ENCODE data around the gene RGCC. TPM values are rescaled to one million over a fixed set of nuclear protein-coding genes. Genes with fewer than 3 reads are reported as not detected.
A peak's percentile ranks its signal among the peaks of the same experiment; 100 is the strongest.

The RGCC gene
- total RNA-seq, 1 donor from 2014 or later: 0.77 TPM

DNA sequence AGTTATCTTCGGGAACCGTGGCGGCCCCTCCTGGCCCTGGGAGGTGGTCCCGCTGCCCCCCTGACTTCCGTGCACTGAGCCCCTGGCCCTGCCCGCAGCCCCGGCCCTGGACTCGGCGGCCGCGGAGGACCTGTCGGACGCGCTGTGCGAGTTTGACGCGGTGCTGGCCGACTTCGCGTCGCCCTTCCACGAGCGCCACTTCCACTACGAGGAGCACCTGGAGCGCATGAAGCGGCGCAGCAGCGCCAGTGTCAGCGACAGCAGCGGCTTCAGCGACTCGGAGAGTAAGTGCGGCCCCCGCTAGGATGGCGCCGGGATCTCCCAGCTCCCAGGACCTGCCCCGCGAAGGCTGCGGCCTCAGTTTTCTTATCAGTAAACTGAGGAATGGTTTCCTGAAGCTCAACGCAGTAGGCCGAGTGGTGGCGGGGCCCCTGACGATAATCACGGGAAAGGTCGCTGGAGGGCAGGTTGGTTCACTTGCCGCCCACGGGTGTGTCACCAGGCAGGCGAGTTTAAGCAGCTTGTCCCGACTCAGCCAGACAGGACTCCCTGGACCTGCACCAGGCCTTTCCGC, 924 bp downstream of the RGCC start:
- DNase-seq (ENCODE audit: low spot score): peak; percentile 16
- Mint-ChIP-seq H3K9me3 (ENCODE audit: unreplicated experiment) (no peaks in the 10 kb centered on the region), H3K4me1 (ENCODE audit: unreplicated experiment) (peaks cover 2% of the 10 kb centered on the region), H3K4me3 (ENCODE audit: unreplicated experiment) (no peak overlapping the region), H3K27me3 (ENCODE audit: unreplicated experiment) (peaks cover 11% of the 10 kb centered on the region), H3K36me3 (ENCODE audit: low read depth, unreplicated experiment) (no peaks in the 10 kb centered on the region), H3K27ac (ENCODE audit: unreplicated experiment) (no peak overlapping the region)
- TF ChIP-seq, protein P1, sequence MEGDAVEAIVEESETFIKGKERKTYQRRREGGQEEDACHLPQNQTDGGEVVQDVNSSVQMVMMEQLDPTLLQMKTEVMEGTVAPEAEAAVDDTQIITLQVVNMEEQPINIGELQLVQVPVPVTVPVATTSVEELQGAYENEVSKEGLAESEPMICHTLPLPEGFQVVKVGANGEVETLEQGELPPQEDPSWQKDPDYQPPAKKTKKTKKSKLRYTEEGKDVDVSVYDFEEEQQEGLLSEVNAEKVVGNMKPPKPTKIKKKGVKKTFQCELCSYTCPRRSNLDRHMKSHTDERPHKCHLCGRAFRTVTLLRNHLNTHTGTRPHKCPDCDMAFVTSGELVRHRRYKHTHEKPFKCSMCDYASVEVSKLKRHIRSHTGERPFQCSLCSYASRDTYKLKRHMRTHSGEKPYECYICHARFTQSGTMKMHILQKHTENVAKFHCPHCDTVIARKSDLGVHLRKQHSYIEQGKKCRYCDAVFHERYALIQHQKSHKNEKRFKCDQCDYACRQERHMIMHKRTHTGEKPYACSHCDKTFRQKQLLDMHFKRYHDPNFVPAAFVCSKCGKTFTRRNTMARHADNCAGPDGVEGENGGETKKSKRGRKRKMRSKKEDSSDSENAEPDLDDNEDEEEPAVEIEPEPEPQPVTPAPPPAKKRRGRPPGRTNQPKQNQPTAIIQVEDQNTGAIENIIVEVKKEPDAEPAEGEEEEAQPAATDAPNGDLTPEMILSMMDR (IDR thresholded peaks at IDR 0.05; ENCODE audit: unreplicated experiment): no peak

DNA sequence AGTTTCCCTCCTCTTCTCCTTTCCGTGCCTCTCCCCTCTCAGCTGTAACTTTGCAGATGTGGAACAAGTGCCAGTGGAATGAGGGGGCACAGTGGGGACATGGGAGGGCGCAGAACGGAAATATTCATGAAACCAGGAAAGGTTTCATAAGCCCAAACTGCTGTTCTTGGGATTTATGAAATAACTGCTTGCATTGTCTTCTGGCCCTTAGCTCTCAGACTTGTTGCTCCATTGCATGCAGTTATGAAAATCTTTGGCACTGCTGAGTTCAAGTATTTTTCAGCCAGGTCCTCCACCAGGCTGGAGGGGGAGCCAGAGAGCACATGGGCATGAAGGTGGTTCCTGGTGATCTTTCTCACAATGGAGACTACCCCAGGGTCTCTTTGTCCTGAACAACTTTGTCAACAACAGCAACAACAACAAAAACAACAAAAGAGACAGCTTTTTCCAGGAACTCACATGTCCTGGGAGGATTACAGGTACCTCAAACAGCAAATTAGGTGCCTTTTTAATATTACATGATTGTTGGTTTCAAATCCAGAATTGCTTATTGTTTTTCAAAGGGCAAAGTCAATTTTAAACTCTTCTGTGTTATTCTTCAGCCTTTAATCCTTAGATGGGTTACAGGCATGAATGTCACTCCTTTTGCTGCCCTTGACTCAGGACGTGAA, 1.5 kb downstream of the RGCC start:
- no peaks in the 10 kb centered on the region for H3K36me3 Mint-ChIP-seq (ENCODE audit: low read depth, unreplicated experiment)
- TF ChIP-seq, protein P1 (IDR thresholded peaks at IDR 0.05; ENCODE audit: unreplicated experiment): peak; percentile 59
- no peak overlapping the region for H3K27ac Mint-ChIP-seq (ENCODE audit: unreplicated experiment)
- H3K4me3 Mint-ChIP-seq (ENCODE audit: unreplicated experiment): no peak overlapping the region
- peaks cover 4% of the 10 kb centered on the region for H3K4me1 Mint-ChIP-seq (ENCODE audit: unreplicated experiment)
- H3K27me3 Mint-ChIP-seq (ENCODE audit: unreplicated experiment): peaks cover 11% of the 10 kb centered on the region
- H3K9me3 Mint-ChIP-seq (ENCODE audit: unreplicated experiment): no peaks in the 10 kb centered on the region
- DNase-seq (ENCODE audit: low spot score): peak; percentile 27

GRCh38 chr13:41459432-41460073, 2.2 kb downstream of the RGCC start:
- Mint-ChIP-seq H3K36me3 (ENCODE audit: low read depth, unreplicated experiment) (no peaks in the 10 kb centered on the region), H3K4me1 (ENCODE audit: unreplicated experiment) (peaks cover 6% of the 10 kb centered on the region), H3K4me3 (ENCODE audit: unreplicated experiment) (peak overlapping the region; percentile 77), H3K27me3 (ENCODE audit: unreplicated experiment) (peaks cover 11% of the 10 kb centered on the region), H3K27ac (ENCODE audit: unreplicated experiment) (no peak overlapping the region), H3K9me3 (ENCODE audit: unreplicated experiment) (no peaks in the 10 kb centered on the region)
- TF ChIP-seq, protein P1 (IDR thresholded peaks at IDR 0.05; ENCODE audit: unreplicated experiment): no peak
- DNase-seq (ENCODE audit: low spot score): no peak

DNA sequence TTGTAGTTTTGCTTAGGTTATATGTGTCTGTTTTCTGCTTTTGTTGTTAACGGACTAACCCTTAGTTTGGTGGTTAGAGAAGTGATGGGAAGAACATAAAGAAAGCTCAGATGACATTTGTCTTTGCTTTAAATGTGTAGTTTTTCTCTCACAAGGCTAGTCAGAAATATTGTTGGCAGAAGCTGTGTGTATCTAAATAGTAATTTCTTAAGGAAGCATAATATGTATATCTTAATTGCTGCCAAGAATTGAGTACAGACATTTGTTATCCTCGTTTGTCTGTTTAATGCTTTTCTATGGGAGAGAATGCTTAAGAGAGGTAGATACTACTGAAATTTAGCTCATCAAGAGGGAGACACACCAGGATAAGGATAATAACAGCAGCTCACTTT, 2.7 kb downstream of the RGCC start:
- TF ChIP-seq, protein P1 (IDR thresholded peaks at IDR 0.05; ENCODE audit: unreplicated experiment): no peak
- Mint-ChIP-seq H3K4me1 (ENCODE audit: unreplicated experiment) (peaks cover 11% of the 10 kb centered on the region), H3K4me3 (ENCODE audit: unreplicated experiment) (no peak overlapping the region), H3K27me3 (ENCODE audit: unreplicated experiment) (peaks cover 11% of the 10 kb centered on the region), H3K27ac (ENCODE audit: unreplicated experiment) (no peak overlapping the region), H3K9me3 (ENCODE audit: unreplicated experiment) (no peaks in the 10 kb centered on the region), H3K36me3 (ENCODE audit: low read depth, unreplicated experiment) (no peaks in the 10 kb centered on the region)
- no peak for DNase-seq (ENCODE audit: low spot score)

DNA sequence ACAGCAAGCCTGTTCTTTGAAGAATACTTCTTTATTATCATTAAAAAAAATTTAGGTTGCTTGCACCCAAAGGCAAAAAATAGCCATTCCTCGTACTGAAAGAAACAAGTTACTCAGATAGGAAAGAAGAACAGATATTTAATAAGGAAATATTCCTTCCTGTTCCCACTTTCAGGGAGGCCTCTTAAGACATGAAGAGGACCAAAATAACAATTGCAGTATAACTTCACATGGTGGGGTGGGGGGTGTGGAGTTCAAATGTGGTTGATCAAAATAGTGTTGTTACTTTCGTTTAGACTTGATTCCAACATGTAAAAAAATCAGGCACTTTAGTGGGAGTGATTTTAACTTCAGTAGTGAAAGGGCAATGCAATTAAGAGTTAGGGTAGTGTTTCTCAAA, 3.6 kb downstream of the RGCC start:
- peaks cover 7% of the 10 kb centered on the region for H3K27me3 Mint-ChIP-seq (ENCODE audit: unreplicated experiment)
- H3K4me1 Mint-ChIP-seq (ENCODE audit: unreplicated experiment): peaks cover 18% of the 10 kb centered on the region
- H3K4me3 Mint-ChIP-seq (ENCODE audit: unreplicated experiment): no peak overlapping the region
- no peak overlapping the region for H3K27ac Mint-ChIP-seq (ENCODE audit: unreplicated experiment)
- DNase-seq (ENCODE audit: low spot score): no peak
- TF ChIP-seq, protein P1 (IDR thresholded peaks at IDR 0.05; ENCODE audit: unreplicated experiment): no peak
- peaks cover 2% of the 10 kb centered on the region for H3K36me3 Mint-ChIP-seq (ENCODE audit: low read depth, unreplicated experiment)
- no peaks in the 10 kb centered on the region for H3K9me3 Mint-ChIP-seq (ENCODE audit: unreplicated experiment)

Measured in endothelial cell (in vitro differentiated cells).